ENCODE data around the gene LRCH1.

DNA sequence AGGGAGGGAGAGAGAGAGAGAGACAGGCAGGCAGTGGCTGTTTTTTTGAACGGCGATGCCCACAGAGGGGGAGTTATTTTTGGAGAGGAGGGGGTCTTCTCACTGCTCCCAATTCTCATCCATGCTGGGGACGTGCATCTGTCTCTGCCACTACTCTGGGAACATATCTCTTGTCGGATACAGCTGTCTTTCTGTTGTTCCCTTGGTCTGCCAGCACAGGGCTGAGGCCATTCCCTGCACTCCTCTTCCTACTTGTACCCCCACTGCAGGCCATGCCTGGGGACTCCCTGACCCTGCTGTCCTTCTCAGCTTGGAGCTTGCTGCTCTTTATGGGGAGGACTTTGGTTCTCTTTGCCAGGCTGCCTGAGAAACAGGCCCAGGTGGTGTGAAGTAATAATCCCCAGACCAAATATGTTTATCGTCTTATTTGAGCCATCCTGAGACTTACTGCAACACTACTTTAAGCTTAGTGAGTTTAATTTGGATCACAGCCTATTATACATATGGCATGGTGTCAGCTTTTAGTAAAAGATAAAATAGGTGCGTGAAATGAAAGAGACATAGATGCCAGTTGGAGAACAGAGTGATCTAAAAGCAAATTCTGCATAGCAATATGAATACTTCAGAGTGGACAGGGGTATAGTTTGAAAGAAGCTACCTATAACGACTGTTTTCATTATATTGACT is 19.1 kb downstream of the LRCH1 start:
- TF ChIP-seq, protein P1, sequence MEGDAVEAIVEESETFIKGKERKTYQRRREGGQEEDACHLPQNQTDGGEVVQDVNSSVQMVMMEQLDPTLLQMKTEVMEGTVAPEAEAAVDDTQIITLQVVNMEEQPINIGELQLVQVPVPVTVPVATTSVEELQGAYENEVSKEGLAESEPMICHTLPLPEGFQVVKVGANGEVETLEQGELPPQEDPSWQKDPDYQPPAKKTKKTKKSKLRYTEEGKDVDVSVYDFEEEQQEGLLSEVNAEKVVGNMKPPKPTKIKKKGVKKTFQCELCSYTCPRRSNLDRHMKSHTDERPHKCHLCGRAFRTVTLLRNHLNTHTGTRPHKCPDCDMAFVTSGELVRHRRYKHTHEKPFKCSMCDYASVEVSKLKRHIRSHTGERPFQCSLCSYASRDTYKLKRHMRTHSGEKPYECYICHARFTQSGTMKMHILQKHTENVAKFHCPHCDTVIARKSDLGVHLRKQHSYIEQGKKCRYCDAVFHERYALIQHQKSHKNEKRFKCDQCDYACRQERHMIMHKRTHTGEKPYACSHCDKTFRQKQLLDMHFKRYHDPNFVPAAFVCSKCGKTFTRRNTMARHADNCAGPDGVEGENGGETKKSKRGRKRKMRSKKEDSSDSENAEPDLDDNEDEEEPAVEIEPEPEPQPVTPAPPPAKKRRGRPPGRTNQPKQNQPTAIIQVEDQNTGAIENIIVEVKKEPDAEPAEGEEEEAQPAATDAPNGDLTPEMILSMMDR (conservative IDR thresholded peaks at IDR 0.05; ENCODE audit: low read length): no peak
- no peak for TF ChIP-seq EZH2phosphoT487 (IDR thresholded peaks at IDR 0.05; ENCODE audit: borderline replicate concordance, low read depth, low read length)
